Measurements from ENCODE around the gene ZFP57.
"Not testable (repeated sequence)": the region's sequence is repeated elsewhere in the genome, so short reads cannot be mapped to it uniquely, and the experiment has no call there.

ZFP57 gene

GRCh38 chr6:29696147-29697125 is 15.5 kb upstream of the ZFP57 start:
- DNase-seq (ENCODE audit: low spot score) = no peak

DNA sequence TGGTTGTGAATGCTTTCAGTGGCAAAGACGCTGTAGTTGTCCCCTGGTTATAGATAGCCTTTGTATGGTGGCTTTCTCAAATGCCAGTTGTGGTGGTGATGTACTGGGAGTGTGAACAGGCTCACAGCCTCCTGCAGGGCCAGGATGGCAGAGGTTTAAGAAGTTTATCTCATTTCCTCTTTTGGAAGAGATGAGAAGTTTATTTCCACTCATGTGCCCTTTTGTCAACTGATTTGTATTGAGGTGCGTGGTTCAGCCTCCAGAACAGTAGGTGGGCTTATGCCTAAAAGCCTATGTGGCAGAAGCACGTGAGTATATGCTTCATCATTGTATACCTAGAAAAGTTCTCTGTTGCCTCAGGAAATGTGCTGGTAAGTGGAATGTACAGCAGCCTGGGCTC is 13.7 kb upstream of the ZFP57 start:
- DNase-seq (ENCODE audit: low spot score) = no peak

- DNase-seq (ENCODE audit: low spot score) = no peak
These were observed 4.9 kb upstream of the ZFP57 start for GRCh38 chr6:29685718-29686326.

GRCh38 chr6:29681811-29682210 is 859 bp upstream of the ZFP57 start:
- no peak for DNase-seq (ENCODE audit: low spot score)

DNA sequence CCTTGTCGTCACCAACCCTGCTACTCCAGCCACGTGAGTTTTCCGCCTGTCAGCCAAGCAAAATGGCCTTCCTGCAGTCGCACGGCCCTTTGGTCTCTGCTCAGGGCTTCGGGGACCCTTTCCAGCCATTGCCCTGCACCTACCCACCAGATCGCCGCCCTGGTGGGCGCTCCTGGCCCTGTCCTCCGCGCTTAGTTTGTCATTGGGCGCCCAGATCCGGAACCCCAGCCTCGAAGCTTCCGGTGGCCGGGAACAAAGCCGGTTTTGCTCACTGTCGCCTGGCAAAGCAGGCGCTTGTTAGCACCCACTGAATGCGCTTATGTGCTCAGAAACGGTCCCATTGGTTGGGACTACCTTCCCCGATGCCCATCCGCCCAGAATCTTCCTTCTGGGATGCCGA is 536 bp downstream of the ZFP57 start:
- no peak for DNase-seq (ENCODE audit: low spot score)

GRCh38 chr6:29679962-29680361 is 990 bp downstream of the ZFP57 start:
- DNase-seq (ENCODE audit: low spot score) = no peak

DNA sequence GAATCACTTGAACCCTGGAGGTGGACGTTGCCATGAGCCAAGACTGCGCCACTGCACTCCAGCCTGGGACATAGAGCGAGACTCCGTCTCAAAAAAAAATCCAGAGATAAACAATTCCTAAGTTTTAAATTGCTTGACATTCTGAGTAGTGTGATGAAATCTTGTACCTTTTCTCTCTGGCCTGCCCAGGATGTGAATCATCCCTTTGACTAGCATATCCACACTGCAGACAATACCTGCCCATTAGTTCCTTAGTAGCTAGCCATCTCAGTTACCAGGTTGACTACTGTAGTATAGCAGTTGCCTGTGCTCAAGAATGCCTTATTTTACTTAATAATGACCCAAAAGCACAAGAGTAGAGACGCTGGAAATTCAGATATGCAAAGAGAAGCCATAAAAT is 2.8 kb downstream of the ZFP57 start:
- no peak for DNase-seq (ENCODE audit: low spot score)

DNA sequence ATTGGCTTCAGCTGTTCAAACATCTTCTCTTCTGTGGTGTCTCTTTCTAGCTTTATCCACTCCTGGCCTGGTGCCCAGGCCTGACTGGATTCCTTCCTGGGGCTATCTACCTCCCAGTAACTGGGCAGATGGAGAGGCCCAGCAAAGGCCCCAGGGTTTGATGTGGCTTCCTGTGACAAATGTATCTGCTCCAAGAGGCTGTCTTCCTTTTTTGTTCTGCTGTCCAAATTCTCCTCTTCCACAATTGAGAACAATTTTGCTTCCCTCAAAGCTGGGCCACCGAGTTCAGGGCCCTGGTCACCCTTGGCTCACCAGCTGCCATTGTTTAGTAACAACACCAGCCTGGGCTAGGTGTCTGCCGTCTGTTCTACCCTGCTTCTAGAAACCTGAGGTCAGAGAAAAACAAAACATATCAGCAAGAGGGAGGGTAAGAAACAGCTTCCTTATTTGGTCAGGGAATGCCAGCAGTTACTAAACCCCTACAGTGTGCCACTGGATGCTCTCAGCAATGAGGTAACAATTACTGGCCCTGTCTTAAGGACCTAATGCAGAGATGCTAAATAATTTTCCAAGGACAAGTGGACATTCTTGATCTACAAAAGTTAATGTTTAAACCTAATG is 3.9 kb downstream of the ZFP57 start:
- no peak for DNase-seq (ENCODE audit: low spot score)

GRCh38 chr6:29675561-29675960 is 5.4 kb downstream of the ZFP57 start:
- DNase-seq (ENCODE audit: low spot score) = no peak

DNA sequence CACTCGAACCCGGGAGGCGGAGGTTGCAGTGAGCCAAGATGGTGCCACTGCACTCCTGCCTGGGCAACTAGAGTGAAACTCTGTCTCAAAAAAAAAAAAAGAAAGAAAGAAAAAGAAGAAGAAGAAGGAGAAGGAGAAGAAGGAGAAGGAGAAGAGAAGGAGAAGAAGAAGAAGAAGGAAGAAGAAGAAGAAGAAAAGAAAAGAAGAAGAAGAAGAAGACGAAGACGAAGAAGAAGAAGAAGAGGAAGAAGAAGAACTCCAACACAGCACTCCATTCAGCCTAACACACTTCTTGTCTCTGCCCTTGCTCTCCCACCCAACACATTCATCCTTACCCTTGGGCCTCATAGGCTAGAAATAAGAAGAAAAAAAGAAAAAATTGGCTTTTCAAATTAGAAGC is 6.9 kb downstream of the ZFP57 start:
- no peak for DNase-seq (ENCODE audit: low spot score)

GRCh38 chr6:29673161-29673560 is 7.8 kb downstream of the ZFP57 start:
- DNase-seq (ENCODE audit: low spot score) = no peak

GRCh38 chr6:29672116-29672515 is 8.8 kb downstream of the ZFP57 start:
- not testable (repeated sequence) for DNase-seq (ENCODE audit: low spot score)

DNA sequence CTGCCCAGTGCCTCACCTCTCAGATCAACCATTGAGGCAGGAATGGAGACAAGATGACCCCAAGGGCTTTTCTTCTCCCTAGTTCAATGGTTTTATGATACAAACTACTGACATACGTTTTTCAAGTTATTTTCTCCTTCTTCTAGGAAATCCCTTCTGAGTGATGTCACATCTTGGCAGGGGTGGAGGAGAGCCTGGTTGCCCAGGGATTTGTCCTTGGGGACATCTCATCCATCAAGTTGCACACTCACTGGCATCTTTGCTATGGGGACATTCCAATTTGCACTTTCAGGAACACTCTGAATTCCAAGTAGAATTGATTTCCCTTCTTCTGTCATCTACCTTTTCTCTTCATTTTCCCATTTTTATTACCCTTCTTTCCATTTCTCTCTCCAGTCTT is 9.9 kb downstream of the ZFP57 start:
- DNase-seq (ENCODE audit: low spot score) = no peak

GRCh38 chr6:29667158-29667557 is 13.8 kb downstream of the ZFP57 start:
- DNase-seq (ENCODE audit: low spot score) = no peak

- DNase-seq (ENCODE audit: low spot score) = no peak
These were observed 14.2 kb downstream of the ZFP57 start for GRCh38 chr6:29666826-29667130.

GRCh38 chr6:29665942-29666825 is 14.8 kb downstream of the ZFP57 start:
- no peak for DNase-seq (ENCODE audit: low spot score)

DNA sequence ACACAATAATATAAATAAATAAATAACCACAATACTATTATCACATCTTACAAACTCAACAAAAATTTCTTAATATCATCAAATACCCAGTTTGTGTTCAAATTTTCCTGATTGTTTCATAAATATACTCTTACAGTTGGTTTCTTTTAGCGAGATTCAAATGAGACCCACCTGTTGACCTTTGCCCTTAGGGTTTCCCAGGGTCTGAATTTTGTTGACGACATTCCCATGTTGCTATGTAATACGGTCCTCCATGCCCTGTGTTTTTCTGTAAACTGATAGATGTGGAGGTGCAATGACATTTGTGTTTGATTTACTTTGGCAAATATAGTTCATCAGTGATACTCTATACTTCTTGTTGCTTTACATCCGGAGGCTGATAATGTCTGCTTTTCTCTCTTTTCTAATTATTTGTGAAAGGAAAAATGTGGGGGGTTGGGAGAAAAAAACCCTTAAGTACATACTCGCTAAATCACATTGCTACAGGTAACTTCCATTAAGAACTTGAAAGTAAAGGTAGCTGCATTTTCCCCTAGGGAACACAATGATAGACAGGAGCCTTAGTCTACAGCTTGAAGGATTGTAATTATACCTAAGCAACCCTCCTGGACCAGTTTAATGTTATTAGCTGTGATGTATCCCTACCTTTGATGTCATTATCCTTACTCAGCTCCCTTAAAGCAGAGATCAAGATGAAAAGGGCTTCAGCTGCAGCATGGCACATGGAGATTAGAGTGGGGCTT is 17.5 kb downstream of the ZFP57 start:
- DNase-seq (ENCODE audit: low spot score) = no peak

DNA sequence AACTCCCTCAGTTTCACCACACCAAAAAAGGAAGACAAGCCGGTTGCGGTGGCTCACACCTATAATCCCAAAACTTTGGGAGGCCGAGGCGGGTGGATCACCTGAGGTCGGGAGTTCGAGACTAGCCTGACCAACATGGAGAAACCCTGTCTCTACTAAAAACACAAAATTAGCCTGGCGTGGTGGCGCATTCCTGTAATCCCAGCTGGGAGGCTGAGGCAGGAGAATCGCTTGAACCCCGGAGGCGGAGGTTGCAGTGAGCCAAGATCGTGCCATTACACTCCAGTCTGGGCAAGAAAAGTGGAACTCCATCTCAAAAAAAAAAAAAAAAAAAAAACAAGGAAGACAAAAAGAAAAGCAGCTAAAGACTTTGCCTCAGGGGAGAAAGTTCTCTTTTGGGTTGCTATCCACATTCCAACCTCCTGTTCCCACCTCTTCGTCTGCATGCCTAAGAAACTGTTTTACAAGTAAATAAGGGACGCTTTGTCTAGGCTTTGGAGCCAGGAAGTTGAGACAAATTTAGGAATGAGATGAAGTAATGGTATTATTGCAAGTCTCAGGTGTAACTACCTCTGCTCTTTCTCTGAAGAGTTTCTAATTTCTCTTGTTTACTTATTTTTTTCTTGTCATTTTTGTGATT is 19.3 kb downstream of the ZFP57 start:
- DNase-seq (ENCODE audit: low spot score) = not testable (repeated sequence)

GRCh38 chr6:29661071-29661470 is 19.9 kb downstream of the ZFP57 start:
- no peak for DNase-seq (ENCODE audit: low spot score)

- DNase-seq (ENCODE audit: low spot score) = no peak
These were observed 24.2 kb downstream of the ZFP57 start, which contains the start of gene MOG for GRCh38 chr6:29656798-29657197. Gene MOG (plus strand): TSS chr6:29657092. CDS start chr6:29657210, 118 bp downstream.

DNA sequence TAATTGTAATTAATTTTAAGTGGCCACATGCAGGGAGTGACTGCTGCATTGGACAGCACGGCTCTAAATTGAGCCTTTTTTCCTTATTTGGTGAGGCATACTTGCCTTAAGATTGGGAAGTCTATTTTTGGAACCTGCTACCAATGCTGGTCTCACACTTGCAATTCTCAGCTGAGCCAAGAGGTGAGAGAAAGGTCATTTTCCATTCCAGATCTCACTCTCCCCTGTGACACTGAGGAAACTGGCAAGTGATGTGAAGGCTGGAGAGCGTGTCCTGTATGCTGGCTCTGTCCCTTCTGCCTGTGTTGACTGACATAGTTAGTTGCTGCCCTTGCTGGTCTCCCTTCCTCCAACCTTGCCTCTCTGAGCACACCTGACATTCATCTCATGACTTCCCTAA is 24.8 kb downstream of the ZFP57 start:
- DNase-seq (ENCODE audit: low spot score) = no peak
